K562 (cell line): ENCODE data around the gene ZNRF3. TPM values are rescaled to one million over a fixed set of nuclear protein-coding genes. Genes with fewer than 3 reads are reported as not detected.

ENCODE experiments used
- ATAC-seq: fragments of 200-7000 bp; cut with Tn5 transposase; 3 replicates; pipeline ENCODE4 v1.9.1; 2020; ENCODE audit warnings: moderate library complexity
- BruUV-seq: library from RNA; stranded (reverse); fragments of 400-500 nt; replicated peaks from 2 replicates; lab custom pipeline; 2021; lab: Mats Ljungman, UMichigan
- CTCF ChIA-PET: fragments of 300-600 bp; formaldehyde crosslinking; extraction: SDS; loops from one replicate; lab custom pipeline; 2021; ENCODE audit warnings: low intra/inter-chr PET ratio; lab: Yijun Ruan, JAX
- POLR2A ChIA-PET: fragments of 300-600, 350-650 bp; sonication (Branson Sonifier 250); formaldehyde crosslinking; extraction: SDS; loops from one replicate; lab custom pipeline; 2021; ENCODE audit warnings: antibody characterized with exemption, inconsistent platforms; lab: Yijun Ruan, JAX
- DNase-seq, 4 experiments: peaks; one replicate each; pipeline versions ENCODE4 v3.0.0 to v3.0.0-alpha.2; 2011 to 2018; ENCODE audit warnings: low spot score in 3 of 4, mixed read lengths in 3 of 4; ENCODE audit errors: extremely low read depth in 1 of 4
- FAIRE-seq: peaks from 2 replicates; lab custom pipeline; 2011; peaks lifted over from hg19 to GRCh38; lab: Jason Lieb, UNC
- H2AFZ ChIP-seq: 2 replicates; pipeline ENCODE4 v1.6.0; 2011; ENCODE audit warnings: low read depth, low read length, control low read depth, inconsistent platforms
- H3K27ac ChIP-seq: fragments of 200-600 bp; 3 replicates; pipeline ENCODE4 v1.8.0; 2011; ENCODE audit warnings: low read depth, mild to moderate bottlenecking, control low read depth, inconsistent platforms, low read length, moderate library complexity, mixed read lengths; ENCODE audit errors: extremely low read depth
- H3K27me3 ChIP-seq, 2 experiments: fragments of 300-600 bp in 1 of 2; 2 replicates in 1 of 2; 3 replicates in 1 of 2; pipeline versions ENCODE4 v1.6.0 to v1.8.0; 2011; ENCODE audit warnings: inconsistent platforms in 2 of 2, low read length in 2 of 2, mild to moderate bottlenecking in 1 of 2, mixed read lengths in 1 of 2, moderate library complexity in 1 of 2; ENCODE audit not compliant: control insufficient read depth in 2 of 2, insufficient read depth in 2 of 2
- H3K36me3 ChIP-seq: fragments of 300-600 bp; 3 replicates; pipeline ENCODE4 v1.8.0; 2011; ENCODE audit warnings: mild to moderate bottlenecking, low read length, inconsistent platforms; ENCODE audit not compliant: control insufficient read depth, insufficient read depth
- H3K4me1 ChIP-seq, 2 experiments: fragments of 200-600 bp in 1 of 2; replicated peaks in 1 of 2; 2 replicates in 1 of 2; 3 replicates in 1 of 2; pipeline versions ENCODE4 v1.5.1 to v1.8.0; 2011; ENCODE audit warnings: inconsistent platforms in 2 of 2, low read length in 2 of 2, mild to moderate bottlenecking in 1 of 2, mixed read lengths in 1 of 2, moderate library complexity in 1 of 2; ENCODE audit not compliant: control insufficient read depth in 2 of 2, insufficient read depth in 2 of 2
- H3K4me2 ChIP-seq: 2 replicates; pipeline ENCODE4 v1.6.1; 2011; ENCODE audit warnings: low read length, control low read depth, inconsistent platforms, mixed read lengths; ENCODE audit not compliant: insufficient read depth
- H3K4me3 ChIP-seq: fragments of 200-600 bp; sonication (generic), shearing (Covaris generic); 2 replicates; pipeline ENCODE4 v1.5.1; 2016; ENCODE audit warnings: control low read depth, inconsistent platforms
- H3K79me2 ChIP-seq: fragments of 200-600 bp; 3 replicates; pipeline ENCODE4 v1.8.0; 2011; ENCODE audit warnings: low read length, inconsistent platforms; ENCODE audit not compliant: control insufficient read depth, insufficient read depth
- H3K9ac ChIP-seq, 2 experiments: 2 replicates each; pipeline versions ENCODE4 v1.6.0 to v1.6.1; 2011; ENCODE audit warnings: low read depth in 2 of 2, low read length in 2 of 2, control low read depth in 1 of 2, inconsistent platforms in 1 of 2, mild to moderate bottlenecking in 1 of 2, mixed read lengths in 1 of 2; ENCODE audit not compliant: insufficient read depth in 1 of 2
- H3K9me1 ChIP-seq: one replicate; pipeline ENCODE4 v1.6.0; 2011; ENCODE audit warnings: inconsistent platforms, mild to moderate bottlenecking, low read length, moderate library complexity; ENCODE audit not compliant: control insufficient read depth, insufficient read depth
- H3K9me3 ChIP-seq: replicated peaks from 2 replicates; pipeline ENCODE4 v1.5.1; 2011; ENCODE audit warnings: low read depth, low read length, inconsistent platforms; ENCODE audit not compliant: control insufficient read depth, insufficient read depth
- H4K20me1 ChIP-seq: replicated peaks from 2 replicates; pipeline ENCODE4 v1.6.1; 2011; ENCODE audit warnings: low read length, inconsistent platforms, mixed read lengths; ENCODE audit not compliant: control insufficient read depth, insufficient read depth
- CBFA2T3 ChIP-seq: fragments of 450-650 bp; IDR thresholded peaks from 2 replicates; pipeline ENCODE4 v1.6.1; 2017
- CBX8 ChIP-seq: fragments of 200-600 bp; sonication (generic); IDR thresholded peaks from 2 replicates; pipeline ENCODE4 v1.6.1; 2012; ENCODE audit warnings: borderline replicate concordance, mixed run types, low read depth, mild to moderate bottlenecking, moderate library complexity, mixed read lengths, low read length, control low read depth, inconsistent platforms; ENCODE audit not compliant: poor library complexity, severe bottlenecking; ENCODE audit errors: extremely low read depth
- CHCHD3 ChIP-seq: fragments of 250-450 bp; sonication (Bioruptor Pico); IDR thresholded peaks from 2 replicates; pipeline ENCODE4 v2.1.2; 2022; ENCODE audit warnings: mild to moderate bottlenecking
- CHD2 ChIP-seq: IDR thresholded peaks from 2 replicates; pipeline ENCODE4 v1.6.1; 2011; ENCODE audit warnings: low read depth, low read length
- HDAC6 ChIP-seq: IDR thresholded peaks from 2 replicates; pipeline ENCODE4 v1.6.1; 2012; ENCODE audit warnings: low read depth, mild to moderate bottlenecking, control low read depth, inconsistent platforms, low read length, moderate library complexity
- HMGXB4 ChIP-seq: sonication (generic); formaldehyde crosslinking; IDR thresholded peaks from 2 replicates; pipeline ENCODE4 v1.8.1; 2023; ENCODE audit warnings: mild to moderate bottlenecking, missing genetic modification reagents
- MED1 ChIP-seq: sonication (generic); formaldehyde crosslinking; IDR thresholded peaks from 2 replicates; pipeline ENCODE4 v1.8.1; 2023; ENCODE audit warnings: missing genetic modification reagents, borderline replicate concordance
- NONO ChIP-seq, 2 experiments: fragments of 200-400 bp in 1 of 2; fragments of 450-650 bp in 1 of 2; formaldehyde crosslinking in 1 of 2; IDR thresholded peaks; 2 replicates each; pipeline ENCODE4 v1.6.1; 2017; ENCODE audit warnings: low read depth in 2 of 2, mild to moderate bottlenecking in 2 of 2, moderate library complexity in 2 of 2, low read length in 1 of 2
- PBX2 ChIP-seq, 2 experiments: IDR thresholded peaks in 1 of 2; conservative IDR thresholded peaks in 1 of 2; 2 replicates each; pipeline ENCODE4 v1.6.1; 2016; ENCODE audit warnings: low read depth in 2 of 2, mild to moderate bottlenecking in 1 of 2, missing compliant biosample characterization in 1 of 2, missing genetic modification characterization in 1 of 2, moderate library complexity in 1 of 2
- PYGO2 ChIP-seq: fragments of 450-650 bp; IDR thresholded peaks from 2 replicates; pipeline ENCODE4 v1.6.1; 2016; ENCODE audit warnings: mild to moderate bottlenecking, missing genetic modification characterization, moderate library complexity, missing compliant biosample characterization
- SP1 ChIP-seq: sonication (generic); formaldehyde crosslinking; IDR thresholded peaks from 2 replicates; pipeline ENCODE4 v1.8.1; 2022; ENCODE audit warnings: mild to moderate bottlenecking, missing genetic modification reagents
- ZFX ChIP-seq: sonication (generic); formaldehyde crosslinking; IDR thresholded peaks from 2 replicates; pipeline ENCODE4 v1.8.0; 2022; ENCODE audit warnings: mild to moderate bottlenecking, missing genetic modification reagents, moderate library complexity
- ZNF445 ChIP-seq: fragments of 250-450 bp; sonication (Bioruptor Pico); IDR thresholded peaks from 2 replicates; pipeline ENCODE4 v1.4.0; 2020; ENCODE audit warnings: low read depth, mild to moderate bottlenecking, moderate library complexity
- ZNF655 ChIP-seq: fragments of 250-450 bp; sonication (Bioruptor Pico); IDR thresholded peaks from 2 replicates; pipeline ENCODE4 v1.5.0; 2021
- WGBS: fragments of 100-300 bp; shearing (Covaris generic); methylation state at CpG from one replicate; pipeline ENCODE4 v1.1.6; 2016; ENCODE audit warnings: low coverage, mixed read lengths; ENCODE audit not compliant: insufficient coverage; ENCODE audit errors: missing lambda C conversion rate; 5-methylcytosine and 5-hydroxymethylcytosine counted together
- in situ Hi-C: fragments of 300-500 bp; cut with MboI; formaldehyde crosslinking; loops from 4 replicates; pipeline ENCODE4 v1.15.0; 2018; ENCODE audit warnings: inconsistent platforms, mixed read lengths
- intact Hi-C: fragments of 100-400 bp; cut with micrococcal nuclease; formaldehyde crosslinking; loops from 2 replicates; pipeline ENCODE4 v1.14.2; 2022
- polyA plus RNA-seq, 8 experiments: library from polyadenylated mRNA; depleted of rRNA in 4 of 8; stranded (reverse) in 5 of 8; unstranded in 3 of 8; fragments of >200 nt; fragmentation: Nextera tagmentation in 2 of 8; fragmentation: Illumina TruSeq in 1 of 8; extraction: Ambion mirVana in 2 of 8; extraction: Trizol in 1 of 8; gene quantifications; 2 replicates each; pipeline versions ENCODE4 v1.2.1 to v1.2.3, GENCODE V29; 2011 to 2014; ENCODE audit warnings: inconsistent platforms in 1 of 8, missing spikeins in 1 of 8
- total RNA-seq, 7 experiments: library from RNA; depleted of rRNA in 6 of 7; stranded (reverse); fragments of >200 nt in 6 of 7; fragmentation: Illumina TruSeq in 2 of 7; extraction: Trizol in 2 of 7; gene quantifications; 2 replicates each; pipeline versions ENCODE4 v1.2.1 to v1.2.3, GENCODE V29; 2011 to 2021; ENCODE audit warnings: low replicate concordance in 1 of 7

ZNRF3 gene
- total and polyA plus RNA-seq, 9 of the 15 experiments (the other 6 are each of a cell fraction or from before 2014, with no cell fraction given) = 0.41 to 5.9 (median 1.7) TPM

- peak overlapping the region; percentile 57 for H3K4me2 ChIP-seq
- peak overlapping the region; percentile 16 for H3K27ac ChIP-seq
- H3K36me3 ChIP-seq = no peaks in the 10 kb centered on the region
- peaks cover 4 to 34% of the 10 kb centered on the region in 2 experiments; a peak in 4 of 5 replicates for H3K4me1 ChIP-seq
- peak overlapping the region in 1 of 2 experiments; percentile 84; a peak in 2 of 4 replicates for H3K9ac ChIP-seq
- H3K4me3 ChIP-seq = peak overlapping the region; percentile 51
- H3K9me1 ChIP-seq = no peaks in the 10 kb centered on the region
- BruUV-seq = no TSS peak
- DNase-seq (peak; percentile 88 to 95 (median 94)), FAIRE-seq (peak; percentile 48), ATAC-seq (peak; percentile 99)
- ChIA-PET CTCF (no interaction called here), POLR2A (interaction anchor here (0.6 to 1.3 kb wide), 4 partner anchors 18 to 613 kb away, joined by 3 read pairs; no protein-coding TSS in a partner anchor)
- H2AFZ ChIP-seq = peak overlapping the region; percentile 81
- intact Hi-C loops (no loop called here), in situ Hi-C loops (no loop called here)
- WGBS = 28% methylated on average over 19 of the region's 41 CpGs
- H3K79me2 ChIP-seq = no peaks in the 10 kb centered on the region
- no peaks in the 10 kb centered on the region for H3K27me3 ChIP-seq
- H3K9me3 ChIP-seq = no peaks in the 10 kb centered on the region
- no peaks in the 10 kb centered on the region for H4K20me1 ChIP-seq
- no peak for TF ChIP-seq CBFA2T3
- TF ChIP-seq ZNF655 = no peak
- no peak for TF ChIP-seq CBX8
- 0 out of 2 replicates have a peak, but pooled peaks have one; percentile 27 for TF ChIP-seq SP1 (CRISPR knock-in tag)
- no peak for TF ChIP-seq PYGO2 (tag)
- TF ChIP-seq MED1 (CRISPR knock-in tag) = no peak
- TF ChIP-seq PBX2 (CRISPR knock-in tag; IDR thresholded peaks at IDR 0.05; ENCODE audit: low read depth) = peak; percentile 75
- peak; percentile 64 for TF ChIP-seq PBX2 (tag; conservative IDR thresholded peaks at IDR 0.05; ENCODE audit: low read depth)
- no peak for TF ChIP-seq ZNF445 (CRISPR knock-in tag)
- TF ChIP-seq HDAC6 = no peak
- TF ChIP-seq HMGXB4 (CRISPR knock-in tag) = no peak
- TF ChIP-seq ZFX (CRISPR knock-in tag) = peak; percentile 30; the same call in 1 of the 2 replicates
- TF ChIP-seq NONO (IDR thresholded peaks at IDR 0.05; ENCODE audit: low read depth in 2 of 2, low read length in 1 of 2) = no peak
- no peak for TF ChIP-seq CHCHD3 (CRISPR knock-in tag)
- TF ChIP-seq CHD2 = no peak
Measured at GRCh38 chr22:29072193-29072978, 189.0 kb downstream of the ZNRF3 start.
